Heart left ventricle (tissue), 13 donors: Measurements from ENCODE around the gene SELENOF.

Experiments used
- POLR2A ChIP-seq, 2 donors: fragments of 450-650 bp; IDR thresholded peaks; one replicate each; pipeline ENCODE4 v1.6.1; 2017; ENCODE audit warnings: antibody characterized with exemption in 2 of 2, mild to moderate bottlenecking in 2 of 2, moderate library complexity in 2 of 2
- TF ChIP-seq, protein P1 (sequence below), 12 donors: fragments of 200-600 bp; sonication (generic) in 4 of 12; IDR thresholded peaks; one replicate each; pipeline versions ENCODE4 v1.5.0 to v1.8.0; 2018 to 2022; ENCODE audit warnings: antibody characterized with exemption in 12 of 12, mild to moderate bottlenecking in 5 of 12
- donor health status: ischemic (EF 13 %, LVEDD 7.1; RV severe dilation, severe dysfunction).
- donor health status: DM: no; HTN: yes; CAD: no.
- donor health status: DM: no; HTN: no; CAD: no.
- donor health status: ischemic (EF 25% LVEDD 6.9; RV normal size, moderate dysfunction).
- donor health status: ischemic (EF 25% LVEDD 5.7; RV mildly dilated, moderate dysfunction).
- donor health status: ischemic (EF 35%, LVEDD 5.7; RV mildly dilated, moderate dysfunction).
- donor health status: nonischemic (EF 11% LVEDD 7.7; RV severe dilation, severe dysfunction).
- donor health status: DM: yes; HTN: yes; CAD: no.
- donor health status: PGD.
- donor health status: ischemic (EF 29% LVEDD 5.4; RV normal size, mild dysfunction).
- donor health status: nonischemic (EF 23%, LVEDD 6.1; RV moderate dilation, normal function).

GRCh38 chr1:86922445-86922844, 8.5 kb upstream of the SELENOF start:
- TF ChIP-seq, protein P1, sequence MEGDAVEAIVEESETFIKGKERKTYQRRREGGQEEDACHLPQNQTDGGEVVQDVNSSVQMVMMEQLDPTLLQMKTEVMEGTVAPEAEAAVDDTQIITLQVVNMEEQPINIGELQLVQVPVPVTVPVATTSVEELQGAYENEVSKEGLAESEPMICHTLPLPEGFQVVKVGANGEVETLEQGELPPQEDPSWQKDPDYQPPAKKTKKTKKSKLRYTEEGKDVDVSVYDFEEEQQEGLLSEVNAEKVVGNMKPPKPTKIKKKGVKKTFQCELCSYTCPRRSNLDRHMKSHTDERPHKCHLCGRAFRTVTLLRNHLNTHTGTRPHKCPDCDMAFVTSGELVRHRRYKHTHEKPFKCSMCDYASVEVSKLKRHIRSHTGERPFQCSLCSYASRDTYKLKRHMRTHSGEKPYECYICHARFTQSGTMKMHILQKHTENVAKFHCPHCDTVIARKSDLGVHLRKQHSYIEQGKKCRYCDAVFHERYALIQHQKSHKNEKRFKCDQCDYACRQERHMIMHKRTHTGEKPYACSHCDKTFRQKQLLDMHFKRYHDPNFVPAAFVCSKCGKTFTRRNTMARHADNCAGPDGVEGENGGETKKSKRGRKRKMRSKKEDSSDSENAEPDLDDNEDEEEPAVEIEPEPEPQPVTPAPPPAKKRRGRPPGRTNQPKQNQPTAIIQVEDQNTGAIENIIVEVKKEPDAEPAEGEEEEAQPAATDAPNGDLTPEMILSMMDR (IDR thresholded peaks at IDR 0.05) = no peak
- no peak for TF ChIP-seq POLR2A (IDR thresholded peaks at IDR 0.05)
